Neural progenitor cell (in vitro differentiated cells): Measurements from ENCODE around the gene SYNE3.

Experiments
- EZH2 ChIP-seq: fragments of 200-600 bp; sonication (generic); IDR thresholded peaks from 2 replicates; pipeline ENCODE4 v1.6.1; 2017; ENCODE audit warnings: antibody characterized with exemption, mild to moderate bottlenecking, moderate library complexity
- EZH2phosphoT487 ChIP-seq: fragments of 200-600 bp; sonication (generic); IDR thresholded peaks from 2 replicates; pipeline ENCODE4 v1.6.1; 2017; ENCODE audit warnings: antibody characterized with exemption
- TF ChIP-seq, protein P1 (sequence below): fragments of 200-600 bp; sonication (generic); IDR thresholded peaks from 2 replicates; pipeline ENCODE4 v1.5.1; 2017; ENCODE audit warnings: antibody characterized with exemption, mild to moderate bottlenecking

DNA sequence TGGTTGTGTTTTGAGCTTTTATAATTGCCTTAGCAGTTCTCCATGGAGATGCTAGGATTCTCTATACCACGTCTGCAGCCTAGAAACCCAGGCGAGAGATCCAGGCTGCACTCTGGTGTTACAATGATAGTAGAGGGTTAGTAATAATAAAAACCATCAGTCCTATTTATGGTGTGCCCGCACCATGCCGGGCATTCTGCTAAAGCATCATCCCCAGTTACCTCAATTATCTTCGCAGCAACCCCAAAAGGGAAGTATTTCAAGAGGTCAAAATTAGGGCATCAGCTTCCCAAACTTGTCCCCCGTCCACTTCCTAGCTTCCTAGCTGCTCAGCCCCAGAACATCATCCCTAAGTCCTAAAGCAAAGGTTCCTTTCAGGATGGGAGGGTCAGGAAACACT lies 3.2 kb downstream of the SYNE3 start:
- TF ChIP-seq, protein P1, sequence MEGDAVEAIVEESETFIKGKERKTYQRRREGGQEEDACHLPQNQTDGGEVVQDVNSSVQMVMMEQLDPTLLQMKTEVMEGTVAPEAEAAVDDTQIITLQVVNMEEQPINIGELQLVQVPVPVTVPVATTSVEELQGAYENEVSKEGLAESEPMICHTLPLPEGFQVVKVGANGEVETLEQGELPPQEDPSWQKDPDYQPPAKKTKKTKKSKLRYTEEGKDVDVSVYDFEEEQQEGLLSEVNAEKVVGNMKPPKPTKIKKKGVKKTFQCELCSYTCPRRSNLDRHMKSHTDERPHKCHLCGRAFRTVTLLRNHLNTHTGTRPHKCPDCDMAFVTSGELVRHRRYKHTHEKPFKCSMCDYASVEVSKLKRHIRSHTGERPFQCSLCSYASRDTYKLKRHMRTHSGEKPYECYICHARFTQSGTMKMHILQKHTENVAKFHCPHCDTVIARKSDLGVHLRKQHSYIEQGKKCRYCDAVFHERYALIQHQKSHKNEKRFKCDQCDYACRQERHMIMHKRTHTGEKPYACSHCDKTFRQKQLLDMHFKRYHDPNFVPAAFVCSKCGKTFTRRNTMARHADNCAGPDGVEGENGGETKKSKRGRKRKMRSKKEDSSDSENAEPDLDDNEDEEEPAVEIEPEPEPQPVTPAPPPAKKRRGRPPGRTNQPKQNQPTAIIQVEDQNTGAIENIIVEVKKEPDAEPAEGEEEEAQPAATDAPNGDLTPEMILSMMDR = no peak
- TF ChIP-seq EZH2 (no peak), EZH2phosphoT487 (no peak)
